ENCODE results near the gene FRMPD4.

The FRMPD4 gene

DNA sequence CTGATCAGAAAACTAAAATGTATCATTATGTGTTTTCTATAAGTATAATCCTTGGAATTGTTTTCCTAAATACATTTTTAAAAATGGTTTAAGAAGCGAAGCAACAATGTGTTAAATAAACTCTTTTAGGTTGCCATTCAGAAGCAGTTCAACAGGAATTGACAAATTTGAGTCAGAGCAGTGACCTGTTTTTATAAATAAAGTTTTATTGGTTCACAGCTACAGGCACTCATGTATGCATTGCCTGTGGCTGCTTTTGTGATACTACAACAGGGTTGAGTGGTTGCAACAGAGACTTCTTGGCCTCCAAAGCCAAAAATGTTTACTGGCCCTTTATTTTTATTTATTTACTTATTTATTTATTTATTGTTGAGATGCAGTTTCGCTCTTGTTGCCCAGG lies 99.5 kb downstream of the FRMPD4 start:
- Mint-ChIP-seq H3K4me3 (no peak overlapping the region), H3K27ac (no peak overlapping the region), H3K27me3 (peaks cover 1% of the 10 kb centered on the region), H3K4me1 (no peaks in the 10 kb centered on the region), H3K9me3 (no peaks in the 10 kb centered on the region), H3K36me3 (no peaks in the 10 kb centered on the region)

DNA sequence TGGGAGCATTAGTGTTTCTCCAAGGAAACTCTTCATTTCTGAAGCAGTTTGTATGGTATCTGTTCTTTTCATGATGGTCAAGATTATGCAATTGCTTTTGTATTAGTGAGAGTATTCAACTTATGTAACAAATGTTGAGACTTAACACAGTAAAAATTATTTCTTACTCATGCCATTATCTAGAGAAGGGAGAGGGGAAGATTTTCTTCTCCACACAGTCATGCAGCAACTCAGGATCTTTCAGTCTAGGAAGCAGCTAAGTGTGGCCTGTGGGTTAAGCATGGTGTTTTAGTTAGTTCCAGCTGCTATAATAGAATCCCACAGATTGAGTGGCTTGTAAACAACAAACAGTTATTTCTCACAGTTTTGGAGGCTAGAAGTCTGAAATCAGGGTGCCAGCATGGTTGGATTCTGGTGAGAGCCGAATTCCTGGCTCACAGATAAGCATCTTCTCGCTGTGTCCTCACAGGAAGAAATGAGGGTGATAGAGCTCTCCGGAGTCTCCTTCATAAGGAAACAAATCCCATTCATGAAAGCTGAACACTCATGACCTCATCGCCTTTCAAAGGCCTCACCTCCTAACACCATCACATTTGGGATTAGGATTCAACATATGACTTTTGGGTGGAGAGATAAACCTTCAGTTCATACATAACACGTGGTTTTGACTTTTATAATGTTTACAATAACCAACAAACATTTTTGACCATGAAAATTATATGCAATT lies 101.2 kb downstream of the FRMPD4 start:
- Mint-ChIP-seq H3K9me3 (no peaks in the 10 kb centered on the region), H3K27ac (no peak overlapping the region), H3K4me3 (no peak overlapping the region), H3K36me3 (no peaks in the 10 kb centered on the region), H3K27me3 (no peaks in the 10 kb centered on the region), H3K4me1 (no peaks in the 10 kb centered on the region)

DNA sequence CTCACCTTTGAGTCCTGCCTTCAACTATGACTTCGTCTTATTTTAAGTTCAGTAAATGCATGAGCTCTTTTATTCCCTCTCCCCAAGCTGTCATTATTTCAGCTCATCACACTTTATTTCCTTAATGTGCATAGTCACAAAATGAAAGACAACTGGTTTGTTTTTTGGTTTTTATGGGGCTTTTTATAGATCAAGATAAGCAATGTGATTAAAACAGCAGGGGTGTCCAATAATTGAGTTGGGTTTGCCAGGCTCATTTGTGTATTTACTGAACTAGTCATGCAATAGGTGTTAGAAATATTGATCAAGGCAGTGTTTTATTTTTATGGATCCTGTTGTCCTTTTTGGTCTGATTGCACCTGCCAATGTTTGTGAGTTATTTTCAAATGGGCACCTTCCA lies 102.2 kb downstream of the FRMPD4 start:
- H3K36me3 Mint-ChIP-seq, result no peaks in the 10 kb centered on the region
- H3K4me1 Mint-ChIP-seq, result no peaks in the 10 kb centered on the region
- H3K27me3 Mint-ChIP-seq, result no peaks in the 10 kb centered on the region
- H3K9me3 Mint-ChIP-seq, result no peaks in the 10 kb centered on the region
- H3K4me3 Mint-ChIP-seq, result no peak overlapping the region
- no peak overlapping the region for H3K27ac Mint-ChIP-seq

DNA sequence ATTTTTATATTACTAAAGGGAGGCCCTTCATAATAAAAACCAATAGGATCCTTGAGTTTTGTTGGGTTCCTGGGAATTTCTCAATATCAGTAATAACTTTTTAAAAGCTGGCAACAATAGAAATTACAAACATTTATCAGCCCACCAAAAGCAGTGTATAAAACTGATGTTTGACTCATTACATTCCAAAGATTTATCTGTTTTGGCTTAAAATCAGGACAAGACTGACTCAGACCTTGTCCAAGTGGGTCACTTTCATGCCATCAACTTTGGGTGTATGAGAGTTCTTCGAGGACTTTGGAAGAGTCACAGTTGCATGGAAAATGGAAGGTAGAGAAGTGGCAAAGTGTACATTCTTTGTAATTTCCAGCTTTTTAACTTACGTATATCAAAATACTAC lies 102.8 kb downstream of the FRMPD4 start:
- Mint-ChIP-seq H3K27ac (no peak overlapping the region), H3K4me3 (no peak overlapping the region), H3K27me3 (no peaks in the 10 kb centered on the region), H3K9me3 (no peaks in the 10 kb centered on the region), H3K36me3 (no peaks in the 10 kb centered on the region), H3K4me1 (no peaks in the 10 kb centered on the region)

DNA sequence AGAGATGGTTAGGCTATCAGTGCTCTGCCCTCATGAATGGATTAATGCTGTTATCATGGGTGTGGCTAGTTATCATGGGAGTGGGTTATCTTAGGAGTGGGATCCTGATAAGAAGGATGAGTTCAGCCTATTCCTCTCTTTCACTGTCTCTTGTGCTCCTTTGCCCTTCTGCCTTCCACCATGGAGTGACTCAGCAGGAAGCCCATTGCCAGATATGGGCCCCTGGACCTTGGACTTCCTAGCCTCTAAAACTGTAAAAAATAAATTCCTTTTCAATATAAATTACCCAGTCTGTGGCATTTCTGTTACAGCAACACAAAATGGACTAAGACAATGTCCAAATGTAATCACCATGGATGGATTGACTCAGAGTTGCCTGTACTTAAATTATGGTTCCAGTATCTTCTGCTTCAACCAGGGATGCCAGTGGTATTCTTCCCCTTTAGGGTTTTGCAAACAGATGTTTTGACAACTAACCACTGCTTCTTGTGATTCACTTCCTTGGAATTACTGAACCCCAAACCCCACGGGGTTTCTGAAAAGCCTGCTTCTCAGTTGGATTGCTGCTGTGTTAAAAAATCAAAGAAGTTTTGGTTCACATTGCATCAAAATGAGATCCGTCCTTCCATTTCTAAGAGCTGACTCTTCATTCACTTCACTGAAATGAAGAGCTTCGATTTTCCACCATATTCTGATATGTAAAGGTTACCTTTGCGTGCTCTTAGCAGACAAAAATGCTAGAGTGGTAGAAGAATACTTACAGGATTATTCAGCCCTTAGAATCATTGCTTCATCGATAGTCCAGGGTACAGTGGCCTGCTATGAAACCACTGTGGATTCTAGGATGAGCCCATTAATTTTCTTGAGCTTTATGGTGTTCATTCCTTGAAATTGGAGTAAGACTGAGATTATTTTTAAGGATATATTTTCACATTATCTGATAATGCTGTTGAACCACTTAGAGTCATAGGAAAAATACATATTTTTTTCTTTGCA lies 107.7 kb downstream of the FRMPD4 start:
- Mint-ChIP-seq H3K4me1 (no peaks in the 10 kb centered on the region), H3K9me3 (no peaks in the 10 kb centered on the region), H3K4me3 (no peak overlapping the region), H3K27me3 (no peaks in the 10 kb centered on the region), H3K27ac (no peak overlapping the region), H3K36me3 (no peaks in the 10 kb centered on the region)

DNA sequence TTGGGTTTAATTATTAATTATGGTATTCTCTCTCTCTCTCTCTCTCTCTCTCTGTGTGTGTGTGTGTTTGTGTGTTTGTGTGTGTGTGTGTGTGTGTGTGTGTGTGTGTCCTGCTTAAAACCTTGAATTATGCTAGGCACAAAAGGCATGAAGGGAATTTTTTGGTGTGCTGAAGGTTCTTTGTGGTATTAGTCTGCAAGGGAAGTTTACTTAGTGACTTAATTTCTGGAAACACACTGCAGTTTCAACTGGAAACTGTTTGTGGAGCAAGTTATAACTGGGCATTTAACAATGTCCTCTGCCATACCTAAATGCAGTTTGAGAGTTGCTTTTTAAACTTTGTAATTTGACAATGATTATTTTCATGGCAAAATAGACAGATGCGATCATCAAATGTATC lies 111.7 kb downstream of the FRMPD4 start:
- Mint-ChIP-seq H3K4me3 (no peak overlapping the region), H3K36me3 (no peaks in the 10 kb centered on the region), H3K27ac (no peak overlapping the region), H3K4me1 (no peaks in the 10 kb centered on the region), H3K9me3 (no peaks in the 10 kb centered on the region), H3K27me3 (no peaks in the 10 kb centered on the region)

DNA sequence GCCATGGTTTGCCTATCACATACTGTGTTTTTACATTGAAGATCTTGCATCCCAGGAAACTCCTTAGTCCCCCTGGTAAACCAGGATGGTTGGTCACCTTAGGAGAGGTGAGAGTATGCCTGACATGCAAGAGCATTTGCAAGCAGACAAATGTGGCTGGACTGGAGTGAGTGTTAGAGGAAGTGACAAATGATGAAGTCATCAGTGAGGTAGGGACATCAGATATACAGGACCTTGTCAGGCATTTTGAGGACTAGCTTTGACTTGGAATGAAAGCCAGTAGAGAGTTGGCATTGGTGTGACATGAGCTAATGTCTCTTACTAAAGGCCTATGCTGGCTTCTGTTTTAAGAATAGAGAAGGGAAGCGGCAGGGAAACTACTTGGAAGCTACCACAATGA lies 124.9 kb downstream of the FRMPD4 start:
- Mint-ChIP-seq H3K9me3 (peaks cover 4% of the 10 kb centered on the region), H3K4me3 (no peak overlapping the region), H3K27ac (no peak overlapping the region), H3K27me3 (peaks cover 3% of the 10 kb centered on the region), H3K36me3 (no peaks in the 10 kb centered on the region), H3K4me1 (no peaks in the 10 kb centered on the region)

DNA sequence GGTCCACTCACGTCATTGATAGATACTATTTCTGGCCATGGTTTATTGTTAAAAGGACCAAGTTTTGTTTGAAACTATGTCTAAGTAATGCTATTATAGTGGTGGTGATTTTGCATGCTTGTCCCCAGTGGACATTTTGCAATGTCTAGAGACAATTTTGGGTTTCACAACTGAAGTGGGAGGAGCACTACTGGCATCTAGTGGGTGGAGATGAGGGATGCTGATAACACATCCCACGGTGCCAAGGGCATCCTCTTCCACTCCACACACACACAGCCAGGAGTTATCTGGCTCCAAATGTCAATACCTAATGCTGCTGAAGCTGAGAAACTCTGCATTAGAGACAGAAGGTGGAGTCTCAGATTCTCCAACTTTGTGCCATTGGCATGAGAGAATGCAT lies 131.2 kb downstream of the FRMPD4 start:
- H3K27ac Mint-ChIP-seq, result no peak overlapping the region
- no peaks in the 10 kb centered on the region for H3K4me1 Mint-ChIP-seq
- H3K27me3 Mint-ChIP-seq, result no peaks in the 10 kb centered on the region
- H3K36me3 Mint-ChIP-seq, result no peaks in the 10 kb centered on the region
- H3K9me3 Mint-ChIP-seq, result no peaks in the 10 kb centered on the region
- H3K4me3 Mint-ChIP-seq, result no peak overlapping the region

DNA sequence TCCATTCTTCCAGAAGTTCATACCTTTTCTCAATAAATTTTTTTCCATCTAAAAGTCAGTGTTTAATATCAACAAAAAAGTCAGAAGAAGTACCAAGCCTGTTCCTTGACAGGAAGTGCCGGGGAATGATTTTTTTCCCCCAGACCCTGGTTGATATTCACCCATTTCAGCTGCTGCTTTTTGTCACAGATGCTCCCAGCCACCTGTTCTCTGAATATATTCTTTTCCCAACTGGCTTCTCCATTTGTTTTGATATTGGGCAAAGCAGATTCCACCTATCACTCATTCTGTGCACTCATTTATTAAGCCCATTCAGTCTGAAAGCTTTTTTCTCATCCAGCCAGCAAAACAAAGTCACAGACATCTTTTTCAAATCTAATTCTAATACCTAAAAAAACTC lies 139.9 kb downstream of the FRMPD4 start:
- no peaks in the 10 kb centered on the region for H3K4me1 Mint-ChIP-seq
- no peak overlapping the region for H3K27ac Mint-ChIP-seq

DNA sequence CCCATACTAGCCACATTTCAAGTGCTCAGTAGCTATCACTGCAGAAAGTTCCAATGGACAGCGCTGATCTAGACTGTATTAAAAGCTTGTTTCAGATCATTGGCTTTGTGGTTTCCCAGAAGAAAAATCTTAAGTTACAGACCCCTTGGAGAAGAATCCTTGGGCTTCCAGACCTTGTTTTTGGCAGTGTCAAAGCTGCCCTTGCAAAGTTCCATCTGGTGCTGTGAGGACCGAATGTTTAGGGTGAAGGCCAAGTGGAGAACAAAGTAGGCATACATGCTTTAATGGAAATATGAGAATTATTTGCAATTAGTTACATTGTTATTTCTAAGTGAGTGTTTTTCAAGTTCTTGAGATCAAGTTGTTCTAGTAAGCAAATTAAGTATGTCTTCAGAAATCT lies 144.7 kb downstream of the FRMPD4 start:
- Mint-ChIP-seq H3K4me1 (no peaks in the 10 kb centered on the region), H3K4me3 (no peak overlapping the region), H3K36me3 (no peaks in the 10 kb centered on the region), H3K27me3 (no peaks in the 10 kb centered on the region), H3K27ac (no peak overlapping the region), H3K9me3 (no peaks in the 10 kb centered on the region)

More for the DNA sequence above, 139.9 kb downstream of the FRMPD4 start:
- Mint-ChIP-seq H3K27me3 (peaks cover 2% of the 10 kb centered on the region), H3K4me3 (no peak overlapping the region), H3K36me3 (no peaks in the 10 kb centered on the region), H3K9me3 (peaks cover 5% of the 10 kb centered on the region)

DNA sequence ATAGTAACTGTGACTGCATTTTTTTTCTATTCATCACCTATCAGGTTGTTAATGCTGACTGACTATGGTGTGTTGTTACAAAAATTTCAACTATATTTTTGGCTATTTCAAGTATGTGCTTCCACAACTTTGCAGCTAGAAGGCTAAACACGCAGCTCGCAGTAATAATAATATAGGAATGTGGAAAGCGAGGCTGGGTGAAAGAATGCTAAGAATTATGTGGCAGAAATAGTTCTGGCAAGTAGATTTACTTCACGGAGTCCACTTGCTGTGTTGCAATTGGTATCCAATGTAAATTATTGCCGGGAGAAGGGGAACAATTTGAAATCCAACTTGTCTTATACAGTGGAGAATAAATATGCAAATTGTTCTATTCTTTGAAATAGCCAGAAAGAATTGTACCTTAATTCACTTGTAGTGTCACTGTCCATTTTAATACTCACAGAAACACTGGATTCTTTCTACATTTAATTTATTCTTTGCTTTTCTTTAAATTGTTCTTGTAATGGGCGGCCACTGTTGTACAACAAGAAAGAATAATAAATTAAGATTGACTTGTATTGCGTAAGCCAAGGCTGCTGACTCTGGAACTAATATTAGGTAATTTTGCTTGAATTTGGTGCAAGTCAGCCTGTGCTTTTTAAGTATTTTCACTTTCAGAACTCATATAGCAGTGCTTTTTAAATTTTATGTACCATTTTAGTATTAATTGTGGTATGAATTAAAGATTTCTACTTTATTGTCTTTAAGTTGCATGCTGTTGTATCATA lies 154.9 kb downstream of the FRMPD4 start:
- H3K4me3 Mint-ChIP-seq, result no peak overlapping the region
- no peaks in the 10 kb centered on the region for H3K4me1 Mint-ChIP-seq
- H3K27ac Mint-ChIP-seq, result no peak overlapping the region

DNA sequence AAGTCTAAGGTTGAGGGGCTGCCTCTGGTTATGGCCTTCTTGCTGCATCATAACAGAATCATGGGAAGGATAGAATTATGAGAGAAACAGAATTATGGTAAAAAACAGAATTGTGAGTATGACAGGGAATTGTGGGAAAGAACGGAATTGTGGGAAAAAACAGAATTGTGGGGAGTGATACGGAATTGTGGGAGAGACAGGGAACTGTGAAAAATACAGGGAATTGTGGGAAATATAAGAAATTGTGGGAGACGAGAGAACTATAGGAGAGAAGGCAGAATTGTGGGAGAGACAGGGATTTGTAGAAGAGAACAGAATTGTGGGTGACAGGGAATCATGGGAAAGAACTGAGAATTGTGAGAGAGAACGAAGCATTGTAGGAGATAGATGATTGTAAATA lies 159.1 kb downstream of the FRMPD4 start:
- H3K4me3 Mint-ChIP-seq, result no peak overlapping the region
- no peaks in the 10 kb centered on the region for H3K36me3 Mint-ChIP-seq
- H3K4me1 Mint-ChIP-seq, result no peaks in the 10 kb centered on the region
- peaks cover 1% of the 10 kb centered on the region for H3K27me3 Mint-ChIP-seq
- H3K27ac Mint-ChIP-seq, result no peak overlapping the region
- no peaks in the 10 kb centered on the region for H3K9me3 Mint-ChIP-seq

More for the DNA sequence above, 154.9 kb downstream of the FRMPD4 start:
- Mint-ChIP-seq H3K27me3 (peaks cover 1% of the 10 kb centered on the region), H3K36me3 (no peaks in the 10 kb centered on the region), H3K9me3 (no peaks in the 10 kb centered on the region)

DNA sequence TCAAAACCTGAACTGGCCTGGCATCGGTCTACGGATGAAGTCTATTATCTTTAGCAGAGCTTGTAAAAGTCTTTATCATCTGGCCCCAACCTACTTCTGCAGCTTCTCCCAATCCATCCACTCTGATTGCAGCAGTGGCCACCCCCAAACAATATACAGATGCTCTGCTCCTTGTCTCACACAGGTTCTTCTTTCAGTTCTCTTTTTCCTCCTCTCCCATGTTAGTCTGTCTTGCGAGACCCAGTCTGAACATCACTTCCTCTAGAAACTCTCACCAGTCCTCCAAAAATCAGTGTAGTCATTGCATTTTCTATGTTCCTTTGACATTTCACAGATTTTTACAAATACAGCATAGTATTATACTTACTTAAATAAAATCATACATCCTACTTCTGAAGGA lies 163.0 kb downstream of the FRMPD4 start:
- H3K4me3 Mint-ChIP-seq, result no peak overlapping the region
- H3K27me3 Mint-ChIP-seq, result peaks cover 1% of the 10 kb centered on the region
- H3K9me3 Mint-ChIP-seq, result no peaks in the 10 kb centered on the region
- no peaks in the 10 kb centered on the region for H3K4me1 Mint-ChIP-seq
- no peak overlapping the region for H3K27ac Mint-ChIP-seq
- no peaks in the 10 kb centered on the region for H3K36me3 Mint-ChIP-seq

DNA sequence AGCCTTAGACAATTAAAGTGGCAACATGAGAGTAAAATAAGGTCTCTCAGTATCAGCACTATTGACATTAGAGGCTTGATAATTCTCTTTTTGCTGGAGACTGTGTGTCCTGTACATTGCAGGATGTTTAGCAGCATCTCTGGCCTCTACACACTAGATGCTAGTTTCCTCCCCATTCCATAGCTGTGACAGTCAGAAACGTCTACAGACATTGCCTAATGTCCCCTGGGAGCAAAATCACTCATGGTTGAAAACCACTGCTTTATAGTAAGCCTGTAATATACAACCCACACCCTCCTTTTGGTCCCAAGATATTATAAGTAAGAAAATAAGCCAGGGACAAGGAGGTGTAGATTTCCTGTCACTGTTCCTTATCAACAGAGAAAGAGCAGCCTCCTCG lies 166.0 kb downstream of the FRMPD4 start:
- H3K4me1 Mint-ChIP-seq, result no peaks in the 10 kb centered on the region
- H3K27ac Mint-ChIP-seq, result no peak overlapping the region
- H3K36me3 Mint-ChIP-seq, result no peaks in the 10 kb centered on the region
- H3K9me3 Mint-ChIP-seq, result no peaks in the 10 kb centered on the region
- H3K4me3 Mint-ChIP-seq, result no peak overlapping the region
- no peaks in the 10 kb centered on the region for H3K27me3 Mint-ChIP-seq

DNA sequence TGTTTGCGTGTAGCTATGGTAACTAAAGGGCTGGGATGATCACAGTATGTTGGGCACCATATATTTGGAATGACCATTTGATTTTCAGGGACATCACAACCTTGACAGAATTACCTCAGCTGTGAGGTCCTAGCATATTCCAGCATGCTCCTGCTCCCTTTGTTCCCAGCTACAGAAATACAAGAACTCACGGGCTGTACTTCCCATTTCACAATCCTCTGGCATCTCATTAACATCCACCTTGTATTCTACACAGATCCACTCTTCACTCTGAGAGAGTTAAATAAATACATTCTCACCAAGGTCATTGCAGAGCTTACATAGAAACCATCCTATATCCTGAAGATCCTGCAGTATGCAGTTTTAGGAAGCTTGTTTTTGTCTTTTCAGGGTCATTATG lies 169.7 kb downstream of the FRMPD4 start:
- no peak overlapping the region for H3K4me3 Mint-ChIP-seq
- no peak overlapping the region for H3K27ac Mint-ChIP-seq
- H3K4me1 Mint-ChIP-seq, result no peaks in the 10 kb centered on the region
- no peaks in the 10 kb centered on the region for H3K36me3 Mint-ChIP-seq
- no peaks in the 10 kb centered on the region for H3K27me3 Mint-ChIP-seq
- H3K9me3 Mint-ChIP-seq, result no peaks in the 10 kb centered on the region

DNA sequence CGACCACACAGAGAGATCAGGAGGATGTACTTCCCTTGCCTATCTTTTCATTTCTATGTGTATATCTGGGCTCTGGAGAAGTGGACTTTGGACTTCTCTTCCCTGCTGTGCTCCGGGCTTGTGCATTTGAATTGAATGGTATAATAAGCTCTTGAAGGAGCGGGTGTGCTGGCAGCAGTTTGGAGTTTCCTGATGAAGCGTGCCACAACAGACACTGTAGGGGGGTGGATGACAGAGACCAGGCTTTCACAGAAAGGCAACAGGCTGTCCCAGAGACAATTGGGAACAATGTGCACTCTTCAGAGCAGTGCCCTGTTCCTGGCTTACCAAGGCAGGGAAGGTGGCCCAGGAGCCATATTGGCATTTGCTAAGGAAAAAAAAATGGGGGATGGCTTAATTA lies 170.1 kb downstream of the FRMPD4 start:
- no peaks in the 10 kb centered on the region for H3K9me3 Mint-ChIP-seq
- no peak overlapping the region for H3K27ac Mint-ChIP-seq
- H3K4me1 Mint-ChIP-seq, result no peaks in the 10 kb centered on the region
- H3K36me3 Mint-ChIP-seq, result no peaks in the 10 kb centered on the region
- H3K4me3 Mint-ChIP-seq, result no peak overlapping the region
- H3K27me3 Mint-ChIP-seq, result no peaks in the 10 kb centered on the region
